NCI-H146 treated with DMSO at 0.1 percent for 48 hours (cell line): ENCODE measurements around the gene RUNX1.

Source experiments
- DNase-seq: peaks from one replicate; lab custom pipeline; 2025; ENCODE audit not compliant: unreplicated experiment; lab: John Stamatoyannopoulos, UW

The RUNX1 gene

GRCh38 chr21:35017256-35017655 is 31.8 kb downstream of the RUNX1 start:
- no peak for DNase-seq

- DNase-seq: no peak
Measured at GRCh38 chr21:35016517-35017188, 32.4 kb downstream of the RUNX1 start.

GRCh38 chr21:35016071-35016470 is 33.0 kb downstream of the RUNX1 start:
- DNase-seq: no peak

- no peak for DNase-seq
Measured at GRCh38 chr21:35015435-35016024, 33.6 kb downstream of the RUNX1 start.

- DNase-seq: no peak
Measured at GRCh38 chr21:35014302-35015041, 34.6 kb downstream of the RUNX1 start.

- peak; percentile 31 for DNase-seq
Measured at GRCh38 chr21:35011681-35012080, 37.4 kb downstream of the RUNX1 start.

- DNase-seq: no peak
Measured at GRCh38 chr21:35010447-35010846, 38.7 kb downstream of the RUNX1 start.

GRCh38 chr21:35007348-35007747 is 41.8 kb downstream of the RUNX1 start:
- DNase-seq: no peak

- no peak for DNase-seq
Measured at GRCh38 chr21:35006771-35007170, 42.3 kb downstream of the RUNX1 start.

- DNase-seq: no peak
Measured at GRCh38 chr21:35006248-35006647, 42.9 kb downstream of the RUNX1 start.

- no peak for DNase-seq
Measured at GRCh38 chr21:35005560-35006224, 43.4 kb downstream of the RUNX1 start.

GRCh38 chr21:35005077-35005476 is 44.0 kb downstream of the RUNX1 start:
- no peak for DNase-seq

- no peak for DNase-seq
Measured at GRCh38 chr21:35004314-35004713, 44.8 kb downstream of the RUNX1 start.

- no peak for DNase-seq
Measured at GRCh38 chr21:35002879-35003722, 46.0 kb downstream of the RUNX1 start.

GRCh38 chr21:34999397-34999941 is 49.6 kb downstream of the RUNX1 start:
- DNase-seq: no peak

GRCh38 chr21:34998176-34998575 is 50.9 kb downstream of the RUNX1 start:
- no peak for DNase-seq

- DNase-seq: no peak
Measured at GRCh38 chr21:34997294-34997693, 51.8 kb downstream of the RUNX1 start.

GRCh38 chr21:34996304-34997101 is 52.6 kb downstream of the RUNX1 start:
- DNase-seq: no peak

- DNase-seq: no peak
Measured at GRCh38 chr21:34995979-34996303, 53.2 kb downstream of the RUNX1 start.
